Tibial artery (tissue), 4 donors: ENCODE results near the gene FASTK.
A peak's percentile ranks its signal among the peaks of the same experiment; 100 is the strongest.

ENCODE experiments used
- DNase-seq, 2 donors: peaks; one replicate each; pipeline ENCODE4 v3.0.0-alpha.2; 2019
- H3K27ac ChIP-seq, 2 donors: fragments of 200-600 bp; sonication (generic) in 1 of 2; 1 replicate in 1 of 2; 2 replicates in 1 of 2; pipeline ENCODE4 v1.5.1; 2018 to 2019; ENCODE audit warnings: mild to moderate bottlenecking in 1 of 2
- H3K27me3 ChIP-seq, 2 donors: fragments of 200-600 bp; sonication (generic) in 1 of 2; one replicate each; pipeline versions ENCODE4 v1.5.1 to v1.6.0; 2016 to 2019
- H3K36me3 ChIP-seq, 3 donors: fragments of 200-600 bp; sonication (generic) in 2 of 3; one replicate each; pipeline ENCODE4 v1.5.1; 2016 to 2019; ENCODE audit warnings: mild to moderate bottlenecking in 2 of 3
- H3K4me1 ChIP-seq, 4 donors: fragments of 200-600 bp; sonication (generic) in 2 of 4; 1 replicate in 3 of 4; 2 replicates in 1 of 4; pipeline ENCODE4 v1.5.1; 2016 to 2019
- H3K4me3 ChIP-seq, 2 donors: fragments of 200-600 bp; sonication (generic) in 1 of 2; 1 replicate in 1 of 2; 2 replicates in 1 of 2; pipeline ENCODE4 v1.5.1; 2018 to 2019; ENCODE audit warnings: mild to moderate bottlenecking in 2 of 2
- H3K9me3 ChIP-seq, 3 donors: fragments of 200-600 bp; sonication (generic) in 1 of 3; one replicate each; pipeline ENCODE4 v1.5.1; 2016 to 2019
- CTCF ChIP-seq, 2 experiments: fragments of 200-600 bp in 1 of 2; fragments of 450-650 bp in 1 of 2; IDR thresholded peaks; one replicate each; pipeline ENCODE4 v1.5.1; 2017 to 2019; ENCODE audit warnings: antibody characterized with exemption in 2 of 2, mild to moderate bottlenecking in 1 of 2, moderate library complexity in 1 of 2
- intact Hi-C: fragments of 100-400 bp; cut with DNase I; formaldehyde crosslinking; loops from one replicate; pipeline ENCODE4 v1.15.0; 2023; ENCODE audit warnings: low total_unique reads

FASTK gene

DNA sequence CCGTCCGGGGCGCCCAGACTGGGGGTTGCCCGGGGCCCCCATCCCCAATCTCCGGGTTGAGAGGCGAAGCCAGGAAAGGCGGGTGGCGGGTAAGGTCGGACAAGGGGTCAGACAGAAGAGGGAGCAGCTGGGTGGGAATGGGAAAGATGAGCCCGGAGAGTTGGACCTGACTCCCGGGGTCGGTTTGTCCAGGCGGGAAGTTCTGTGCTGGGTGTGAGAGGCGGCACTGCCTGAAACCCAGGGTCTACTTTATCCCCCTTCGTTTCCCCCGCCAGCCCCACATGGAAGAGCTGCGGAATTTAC lies 20.5 kb downstream of the FASTK start:
- H3K27ac ChIP-seq = peak overlapping the region; percentile 91 to 98
- peaks cover 0 to 61% (median 52%) of the 10 kb centered on the region in 4 donors for H3K4me1 ChIP-seq
- H3K36me3 ChIP-seq = peaks cover 9 to 13% (median 10%) of the 10 kb centered on the region in 3 donors
- no peaks in the 10 kb centered on the region for H3K27me3 ChIP-seq
- no peak for DNase-seq
- intact Hi-C loops = no loop called here
- H3K4me3 ChIP-seq = peak overlapping the region; percentile 65 to 81
- H3K9me3 ChIP-seq = no peaks in the 10 kb centered on the region
- peak in 1 of 2 experiments; percentile 3 for TF ChIP-seq CTCF (IDR thresholded peaks at IDR 0.05)

GRCh38 chr7:151059367-151060112 lies 21.1 kb downstream of the FASTK start, which contains the start of gene SLC4A2:
TSS of gene SLC4A2 (plus strand) at chr7:151059589. CDS start at chr7:151061988, 2,399 bp downstream.
- peak; percentile 77 to 92 for DNase-seq
- Histone ChIP-seq H3K4me1 (peaks cover 0 to 61% (median 52%) of the 10 kb centered on the region in 4 donors), H3K9me3 (no peaks in the 10 kb centered on the region), H3K27ac (peak within 1 kb of the TSS; percentile 91 to 98), H3K36me3 (peaks cover 4 to 8% (median 4%) of the 10 kb centered on the region in 3 donors), H3K4me3 (peak within 1 kb of the TSS; percentile 65 to 81), H3K27me3 (no peaks in the 10 kb centered on the region)
- intact Hi-C loops = loop anchor here (2.0 kb wide), 2 partner anchors 27 to 31 kb away; partner anchors contain the start of genes ABCB8 and AGAP3
- TF ChIP-seq CTCF (IDR thresholded peaks at IDR 0.05) = peak; percentile 42 to 45

- H3K4me3 ChIP-seq = peak overlapping the region; percentile 65 to 81
- peaks cover 0 to 5% (median 0%) of the 10 kb centered on the region in 3 donors for H3K36me3 ChIP-seq
- peak overlapping the region; percentile 91 to 98 for H3K27ac ChIP-seq
- no peaks in the 10 kb centered on the region for H3K27me3 ChIP-seq
- no peaks in the 10 kb centered on the region for H3K9me3 ChIP-seq
- TF ChIP-seq CTCF (IDR thresholded peaks at IDR 0.05) = no peak
- peaks cover 0 to 61% (median 52%) of the 10 kb centered on the region in 4 donors for H3K4me1 ChIP-seq
- DNase-seq = peak in 1 of 2 donors; percentile 74
- intact Hi-C loops = loop anchor here (2.0 kb wide), 2 partner anchors 28 to 30 kb away; partner anchors contain the start of genes ABCB8 and AGAP3
These were observed 21.7 kb downstream of the FASTK start for GRCh38 chr7:151058781-151059366.

GRCh38 chr7:151057989-151058780 lies 22.4 kb downstream of the FASTK start:
- Histone ChIP-seq H3K27me3 (no peaks in the 10 kb centered on the region), H3K4me3 (peak overlapping the region; percentile 65 to 81), H3K36me3 (peaks cover 0 to 10% (median 0%) of the 10 kb centered on the region in 3 donors), H3K27ac (peak overlapping the region; percentile 91 to 98), H3K4me1 (peaks cover 0 to 54% (median 48%) of the 10 kb centered on the region in 4 donors), H3K9me3 (no peaks in the 10 kb centered on the region)
- no peak for TF ChIP-seq CTCF (IDR thresholded peaks at IDR 0.05)
- DNase-seq = peak; percentile 99 to 100
- intact Hi-C loops = loop anchor here (2.0 kb wide), 2 partner anchors 29 kb away; partner anchors contain the start of genes ABCB8 and AGAP3

- no peak for DNase-seq
- Histone ChIP-seq H3K36me3 (peaks cover 0 to 12% (median 0%) of the 10 kb centered on the region in 3 donors), H3K4me3 (peak within 1 kb of the TSS; percentile 65 to 81), H3K27ac (peak within 1 kb of the TSS; percentile 91 to 98), H3K27me3 (no peaks in the 10 kb centered on the region), H3K4me1 (peaks cover 0 to 48% (median 42%) of the 10 kb centered on the region in 4 donors), H3K9me3 (no peaks in the 10 kb centered on the region)
- intact Hi-C loops = no loop called here
- TF ChIP-seq CTCF (IDR thresholded peaks at IDR 0.05) = no peak
These were observed 23.1 kb downstream of the FASTK start, which contains the start of gene CDK5 for GRCh38 chr7:151057506-151057988. TSS of gene CDK5 (minus strand) at chr7:151057897. CDS start at chr7:151057848, 49 bp downstream.
